ENCODE data around the gene CACNA1B.
"Not testable (repeated sequence)": the region's sequence is repeated elsewhere in the genome, so short reads cannot be mapped to it uniquely, and the experiment has no call there.

CACNA1B gene

GRCh38 chr9:138122201-138122600 lies 244.6 kb downstream of the CACNA1B start:
- no peak for DNase-seq

- no peak for DNase-seq
Observed at GRCh38 chr9:138122676-138123075, 245.1 kb downstream of the CACNA1B start.

- DNase-seq = no peak
Observed at GRCh38 chr9:138123086-138123485, 245.5 kb downstream of the CACNA1B start.

GRCh38 chr9:138126090-138126857 lies 248.7 kb downstream of the CACNA1B start:
- DNase-seq = not testable (repeated sequence)

GRCh38 chr9:138126858-138127584 lies 249.4 kb downstream of the CACNA1B start:
- DNase-seq = not testable (repeated sequence)

GRCh38 chr9:138128027-138128426 lies 250.4 kb downstream of the CACNA1B start:
- DNase-seq = not testable (repeated sequence)

GRCh38 chr9:138129318-138129717 lies 251.7 kb downstream of the CACNA1B start:
- DNase-seq = not testable (repeated sequence)

GRCh38 chr9:138132946-138133705 lies 255.5 kb downstream of the CACNA1B start:
- DNase-seq = not testable (repeated sequence)

- DNase-seq = not testable (repeated sequence)
Observed at GRCh38 chr9:138134581-138134980, 257.0 kb downstream of the CACNA1B start.

GRCh38 chr9:138139096-138139495 lies 261.5 kb downstream of the CACNA1B start:
- DNase-seq = not testable (repeated sequence)

GRCh38 chr9:138140980-138141379 lies 263.4 kb downstream of the CACNA1B start:
- DNase-seq = not testable (repeated sequence)

GRCh38 chr9:138142528-138143244 lies 265.1 kb downstream of the CACNA1B start:
- DNase-seq = not testable (repeated sequence)

- DNase-seq = not testable (repeated sequence)
Observed at GRCh38 chr9:138143491-138143890, 265.9 kb downstream of the CACNA1B start.

GRCh38 chr9:138147556-138147955 lies 270.0 kb downstream of the CACNA1B start:
- DNase-seq = not testable (repeated sequence)

GRCh38 chr9:138149672-138150656 lies 272.4 kb downstream of the CACNA1B start:
- DNase-seq = not testable (repeated sequence)

GRCh38 chr9:138155788-138156187 lies 278.2 kb downstream of the CACNA1B start:
- DNase-seq = not testable (repeated sequence)

- DNase-seq = not testable (repeated sequence)
Observed at GRCh38 chr9:138166793-138167192, 289.2 kb downstream of the CACNA1B start.
